Stimulated activated CD4-positive, alpha-beta T cell treated with anti-CD3 and anti-CD28 coated beads, Interleukin-15, amount 100 ng/mL, for 24 hours (primary cell): Measurements from ENCODE around the gene ATP8B1.
"Not testable (repeated sequence)": the region's sequence is repeated elsewhere in the genome, so short reads cannot be mapped to it uniquely, and the experiment has no call there.

Source experiments
- DNase-seq: peaks from one replicate; pipeline ENCODE4 v3.0.0-alpha.2; 2020

The ATP8B1 gene

GRCh38 chr18:57803103-57803969 lies at the start of gene ATP8B1:
TSS of gene ATP8B1 (minus strand) at chr18:57803315. CDS start at chr18:57731807, 71,508 bp downstream.
- peak; percentile 22 for DNase-seq

GRCh38 chr18:57850063-57850462 lies 46.9 kb upstream of the ATP8B1 start:
- no peak for DNase-seq

GRCh38 chr18:57848374-57848773 lies 45.3 kb upstream of the ATP8B1 start:
- not testable (repeated sequence) for DNase-seq

- DNase-seq = not testable (repeated sequence)
Measured at GRCh38 chr18:57847431-57847830, 44.3 kb upstream of the ATP8B1 start.

- no peak for DNase-seq
Measured at GRCh38 chr18:57846258-57846657, 43.1 kb upstream of the ATP8B1 start.

GRCh38 chr18:57845605-57846074 lies 42.5 kb upstream of the ATP8B1 start:
- DNase-seq = no peak

- no peak for DNase-seq
Measured at GRCh38 chr18:57844319-57844718, 41.2 kb upstream of the ATP8B1 start.

- DNase-seq = no peak
Measured at GRCh38 chr18:57843386-57843785, 40.3 kb upstream of the ATP8B1 start.

GRCh38 chr18:57841568-57841967 lies 38.5 kb upstream of the ATP8B1 start:
- peak; percentile 33 for DNase-seq

GRCh38 chr18:57839942-57840381 lies 36.8 kb upstream of the ATP8B1 start:
- DNase-seq = no peak

- peak; percentile 73 for DNase-seq
Measured at GRCh38 chr18:57837917-57838548, 34.9 kb upstream of the ATP8B1 start.

GRCh38 chr18:57836557-57836956 lies 33.4 kb upstream of the ATP8B1 start:
- DNase-seq = no peak

GRCh38 chr18:57835904-57836303 lies 32.8 kb upstream of the ATP8B1 start:
- no peak for DNase-seq

GRCh38 chr18:57834616-57835015 lies 31.5 kb upstream of the ATP8B1 start:
- DNase-seq = no peak

- DNase-seq = peak; percentile 30
Measured at GRCh38 chr18:57833441-57834101, 30.5 kb upstream of the ATP8B1 start.

GRCh38 chr18:57832730-57833129 lies 29.6 kb upstream of the ATP8B1 start:
- no peak for DNase-seq

- DNase-seq = no peak
Measured at GRCh38 chr18:57831597-57832377, 28.7 kb upstream of the ATP8B1 start.

- no peak for DNase-seq
Measured at GRCh38 chr18:57827646-57828045, 24.5 kb upstream of the ATP8B1 start.

- DNase-seq = no peak
Measured at GRCh38 chr18:57826252-57826651, 23.1 kb upstream of the ATP8B1 start.

- DNase-seq = not testable (repeated sequence)
Measured at GRCh38 chr18:57820583-57820982, 17.5 kb upstream of the ATP8B1 start.

- no peak for DNase-seq
Measured at GRCh38 chr18:57819671-57820460, 16.8 kb upstream of the ATP8B1 start.

GRCh38 chr18:57819119-57819518 lies 16.0 kb upstream of the ATP8B1 start:
- DNase-seq = no peak
